HG03175 (cell line): ENCODE results near the gene SEC61A1.
A peak's percentile ranks its signal among the peaks of the same experiment; 100 is the strongest.

Experiments
- ATAC-seq: cut with Tn5 transposase; IDR thresholded peaks from one replicate; pipeline ENCODE4 v1.9.1; 2021; ENCODE audit warnings: mild to moderate bottlenecking, moderate library complexity; ENCODE audit not compliant: unreplicated experiment

SEC61A1 gene

DNA sequence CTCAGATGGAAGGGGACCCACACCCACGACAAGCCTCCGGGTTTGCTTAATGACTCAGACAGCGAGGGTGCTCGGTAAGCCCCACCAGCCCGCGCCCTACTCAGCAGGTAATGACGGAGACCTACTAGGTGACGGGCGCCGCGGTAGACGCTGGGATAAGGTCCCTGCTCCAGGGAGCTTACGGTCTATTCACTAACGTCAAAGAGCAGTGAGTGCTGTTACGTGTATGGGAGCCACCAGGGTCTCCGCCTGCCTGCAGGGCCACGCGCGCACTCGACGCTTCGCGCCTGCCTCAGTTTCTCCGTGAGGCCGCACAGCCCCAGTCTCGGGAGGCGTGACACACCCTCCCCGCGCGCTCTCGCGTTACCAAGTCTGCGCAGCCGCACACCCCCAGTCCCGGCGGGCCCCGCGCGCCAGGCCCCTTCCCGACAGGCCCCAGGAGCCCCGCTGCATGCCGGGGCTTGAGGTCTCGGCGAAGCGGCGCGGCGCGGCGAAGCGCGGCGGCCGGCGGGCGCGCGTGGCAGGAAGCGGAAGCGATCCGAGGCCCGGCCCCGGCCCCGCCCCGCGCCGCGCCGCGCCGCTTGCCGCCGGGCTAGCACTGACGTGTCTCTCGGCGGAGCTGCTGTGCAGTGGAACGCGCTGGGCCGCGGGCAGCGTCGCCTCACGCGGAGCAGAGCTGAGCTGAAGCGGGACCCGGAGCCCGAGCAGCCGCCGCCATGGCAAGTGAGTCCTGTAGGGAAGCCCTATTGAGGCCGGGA is at the start of gene SEC61A1:
Gene SEC61A1, plus strand, starts transcription at position 601 of the 758 bp plus-strand sequence. Its CDS starts 116 bp downstream, at position 717.
- peak; percentile 96 for ATAC-seq

DNA sequence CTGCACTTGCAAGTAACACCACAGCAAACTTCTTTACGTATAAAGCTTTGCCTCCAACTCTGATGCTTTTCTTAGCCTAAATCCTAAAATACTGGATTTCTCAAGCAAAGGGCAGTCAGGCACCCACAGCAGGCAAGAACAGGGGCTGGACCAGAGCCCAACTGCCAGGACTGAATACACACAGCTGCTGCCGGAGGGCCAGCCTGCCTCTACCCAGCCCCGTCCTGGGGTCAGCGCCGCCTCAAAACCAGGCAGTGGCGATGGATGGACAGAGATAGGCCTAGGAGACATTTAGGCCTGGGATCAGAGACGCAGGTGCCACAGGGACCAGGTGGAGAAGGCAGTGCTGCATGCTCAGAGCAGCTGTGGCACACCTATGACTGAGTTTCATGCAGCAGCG is 47.6 kb upstream of the SEC61A1 start:
- ATAC-seq, result no peak

DNA sequence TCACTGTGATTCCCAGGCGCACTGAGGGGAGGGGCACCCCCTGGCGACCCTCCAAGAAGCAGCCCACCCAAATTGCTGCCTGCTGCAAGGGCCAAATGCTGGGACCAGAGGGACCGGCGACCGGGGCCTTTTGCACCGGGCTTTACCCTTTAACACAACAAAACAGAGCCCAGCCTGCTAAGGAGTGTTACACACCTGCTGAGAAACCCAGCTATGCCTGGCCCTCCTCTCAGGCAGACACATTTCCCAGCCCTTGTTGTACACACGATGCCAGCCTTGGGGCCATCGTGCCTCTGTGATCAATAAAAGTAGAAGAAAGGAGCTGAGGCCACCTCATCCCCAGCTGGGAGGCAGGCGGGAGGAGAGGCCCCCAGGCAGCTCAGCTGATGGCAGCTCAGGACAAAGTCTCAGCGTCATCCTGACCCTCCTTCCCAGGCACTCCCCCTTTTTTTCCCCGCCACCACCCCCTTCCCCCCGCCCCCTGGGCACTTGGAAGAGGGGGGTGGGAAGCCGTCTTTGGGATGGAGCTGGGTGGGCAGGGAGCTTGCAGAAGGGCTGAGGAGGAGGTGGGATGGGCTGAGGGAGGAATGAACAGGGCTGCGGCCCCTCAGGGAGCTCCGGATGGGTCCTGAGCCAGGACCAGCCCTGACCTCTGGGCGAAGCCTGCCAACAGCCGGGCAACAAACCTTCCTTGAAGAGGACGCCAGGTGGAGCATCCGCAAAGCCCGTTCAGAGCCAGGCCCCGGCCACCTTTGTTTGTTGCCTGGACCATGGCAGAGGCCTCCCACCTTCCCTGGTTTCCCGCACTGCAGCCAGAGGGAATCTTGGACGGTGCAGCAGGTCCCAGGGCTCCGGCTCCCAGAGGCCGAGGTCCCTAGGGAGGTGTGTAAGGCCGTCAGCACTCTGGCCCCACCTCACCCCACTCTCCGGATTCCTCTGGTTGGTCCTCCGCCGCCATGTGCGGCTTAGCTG is 45.9 kb upstream of the SEC61A1 start:
- no peak for ATAC-seq

DNA sequence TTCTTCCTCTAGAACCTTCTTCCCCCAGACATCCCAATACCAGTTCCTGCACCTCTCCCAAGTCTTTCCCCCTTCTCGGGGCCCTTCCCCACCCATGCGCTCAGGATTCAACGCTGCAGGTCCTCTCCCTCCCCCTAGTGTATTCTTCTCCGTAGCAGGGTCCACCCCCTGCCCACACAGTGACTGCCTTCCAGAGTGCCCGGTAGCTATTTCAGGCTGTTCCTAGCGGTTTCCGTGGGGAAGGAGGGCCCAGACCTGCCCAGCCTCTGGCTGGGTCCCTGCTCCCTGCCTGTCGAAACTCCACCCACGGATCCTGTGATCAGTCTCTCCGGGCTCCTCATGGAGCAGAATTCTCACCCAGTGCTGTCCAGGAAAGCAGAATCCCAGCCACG is 45.2 kb upstream of the SEC61A1 start:
- ATAC-seq, result no peak

DNA sequence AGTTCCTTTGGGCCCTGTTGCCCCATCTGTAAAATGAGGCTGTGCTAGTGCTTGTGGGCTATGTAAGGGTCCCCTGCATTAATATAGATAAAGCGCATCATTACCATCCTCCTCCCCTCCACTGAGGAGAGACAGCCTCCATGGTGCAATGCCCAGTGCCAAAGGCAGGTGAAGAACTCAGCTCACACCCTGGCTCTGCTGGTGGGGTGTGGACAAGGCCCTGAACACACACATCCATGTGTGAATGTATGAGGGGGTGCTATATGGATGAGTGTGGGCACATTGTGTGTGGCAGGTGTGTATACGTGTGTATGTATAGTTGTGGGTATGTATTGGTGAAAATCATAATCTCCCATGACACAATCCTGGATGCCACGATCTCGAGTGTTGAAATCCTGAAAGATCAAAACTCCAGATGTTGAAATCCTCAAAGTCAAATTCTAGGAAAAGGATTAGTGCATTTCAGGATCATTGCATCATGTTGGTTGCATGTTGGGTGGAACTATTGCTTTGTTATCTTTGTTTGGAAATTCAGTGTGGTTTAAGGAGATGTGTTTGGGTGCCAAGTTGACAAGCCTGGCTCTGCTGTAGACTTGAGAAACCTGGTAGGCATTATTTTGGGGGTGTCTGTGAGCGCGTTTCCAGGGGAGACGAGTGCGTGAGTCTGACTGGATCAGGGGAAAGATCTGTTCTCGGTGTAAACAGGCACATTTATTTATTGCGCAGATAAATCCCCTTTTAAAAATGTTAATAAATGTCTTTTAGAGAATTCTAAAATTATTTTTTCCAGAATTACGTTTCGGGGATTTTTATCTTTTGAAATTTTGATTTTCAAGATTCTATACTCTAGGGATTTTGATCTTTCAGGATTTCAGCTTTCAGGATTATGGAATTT is 42.0 kb upstream of the SEC61A1 start:
- no peak for ATAC-seq

DNA sequence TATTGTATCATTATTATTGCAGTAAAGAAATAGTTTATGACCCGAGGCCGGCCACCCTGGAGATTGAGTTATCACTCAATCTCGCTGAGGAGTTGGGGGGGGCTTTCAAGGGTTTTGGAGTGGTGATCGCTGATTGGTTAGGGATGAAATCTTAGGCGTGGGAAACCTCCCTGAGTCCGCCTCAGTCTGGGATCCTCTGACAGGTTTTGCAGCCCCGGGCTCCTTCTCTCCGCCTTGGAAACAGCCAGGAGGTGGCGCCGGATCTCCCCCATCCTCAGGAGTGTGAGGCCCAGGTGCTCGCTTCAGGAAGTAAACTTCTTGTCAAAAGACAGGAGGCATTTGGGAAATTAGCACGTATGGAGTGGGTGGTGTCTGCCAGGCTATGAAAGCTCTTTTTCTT is 41.1 kb upstream of the SEC61A1 start:
- no peak for ATAC-seq

DNA sequence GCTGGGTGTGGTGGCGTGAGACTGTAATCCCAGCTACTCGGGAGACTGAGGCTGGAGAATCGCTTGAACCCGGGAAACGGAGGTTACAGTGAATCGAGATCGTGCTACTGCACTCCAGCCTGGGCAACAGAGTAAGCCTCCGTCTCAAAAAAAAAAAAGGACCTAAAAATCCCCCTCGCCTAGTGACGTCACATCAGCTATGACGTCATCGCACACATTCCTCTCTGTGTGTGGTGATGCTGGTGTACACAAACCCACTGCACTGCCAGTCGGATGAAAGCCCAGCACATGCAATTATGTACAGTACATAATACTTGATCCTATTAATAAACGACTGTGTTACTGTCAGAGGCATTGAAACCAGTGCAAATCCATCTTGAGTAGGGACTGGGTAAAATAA is 40.2 kb upstream of the SEC61A1 start:
- no peak for ATAC-seq

DNA sequence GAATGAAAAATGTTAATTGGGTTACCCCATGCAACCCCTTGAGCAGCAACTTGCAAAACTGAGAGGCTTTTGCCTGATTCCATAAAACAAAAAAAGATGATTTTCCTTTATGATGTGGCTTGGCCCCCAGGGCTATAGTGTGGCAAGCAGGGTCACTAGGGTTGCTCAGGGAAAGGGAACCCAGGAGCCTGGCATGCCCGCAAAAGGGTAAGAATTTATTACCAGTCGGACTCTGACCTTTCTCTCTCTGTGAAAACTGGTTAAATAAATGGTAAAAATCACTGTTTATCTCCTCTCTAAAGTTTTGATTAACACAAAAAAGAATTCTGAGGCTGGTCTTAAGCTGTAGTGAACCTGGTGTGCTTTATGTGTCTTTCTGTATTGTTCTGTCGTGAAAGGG is 37.7 kb upstream of the SEC61A1 start:
- no peak for ATAC-seq

DNA sequence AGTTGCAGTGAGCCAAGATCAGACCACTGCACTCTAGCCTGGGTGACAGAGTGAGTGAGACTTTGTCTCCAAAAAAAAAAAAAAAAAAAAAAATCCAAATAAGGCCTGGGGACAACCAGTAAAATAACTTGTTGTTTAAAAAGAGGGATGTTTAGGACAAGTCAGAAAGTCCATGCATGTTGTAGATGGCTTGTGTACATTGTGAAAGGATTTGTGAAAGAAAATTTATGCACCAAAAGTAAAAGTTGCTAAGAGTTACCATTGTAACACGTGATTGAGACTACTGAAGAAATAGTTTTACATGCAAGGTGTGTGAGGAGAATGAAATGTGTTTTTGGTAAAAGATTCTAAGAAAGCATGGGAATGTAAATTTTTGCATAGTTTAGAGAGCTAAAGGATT is 35.7 kb upstream of the SEC61A1 start:
- no peak for ATAC-seq

DNA sequence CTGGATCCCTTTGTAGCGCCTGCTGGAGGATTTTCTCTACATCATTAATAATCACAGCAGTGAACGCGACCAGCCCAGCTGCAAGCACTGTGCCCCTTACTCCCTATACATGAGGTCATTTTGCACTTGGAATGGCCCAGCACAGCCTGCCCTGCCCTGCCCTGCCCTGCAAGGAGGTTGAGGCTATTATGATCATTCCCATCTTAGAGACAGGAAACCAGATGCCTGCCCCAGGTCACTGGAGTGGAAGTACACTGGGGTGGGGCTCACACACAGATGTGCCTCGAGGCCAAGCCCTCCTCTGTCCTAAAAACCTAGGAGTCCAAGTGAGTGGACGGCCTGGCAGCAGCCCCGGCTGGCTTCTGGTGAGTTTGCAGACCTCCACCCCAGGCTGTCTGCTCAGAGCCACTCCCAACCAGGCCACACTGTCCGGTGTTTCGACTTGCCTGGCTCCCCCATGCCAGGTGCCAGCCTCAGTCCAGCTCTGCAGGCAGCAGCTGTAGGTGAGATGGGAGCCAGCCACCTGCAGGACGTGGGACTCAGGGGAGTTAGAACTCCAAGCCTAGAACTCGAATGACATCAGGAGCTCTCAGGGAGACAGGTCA is 30.4 kb upstream of the SEC61A1 start:
- ATAC-seq, result no peak

DNA sequence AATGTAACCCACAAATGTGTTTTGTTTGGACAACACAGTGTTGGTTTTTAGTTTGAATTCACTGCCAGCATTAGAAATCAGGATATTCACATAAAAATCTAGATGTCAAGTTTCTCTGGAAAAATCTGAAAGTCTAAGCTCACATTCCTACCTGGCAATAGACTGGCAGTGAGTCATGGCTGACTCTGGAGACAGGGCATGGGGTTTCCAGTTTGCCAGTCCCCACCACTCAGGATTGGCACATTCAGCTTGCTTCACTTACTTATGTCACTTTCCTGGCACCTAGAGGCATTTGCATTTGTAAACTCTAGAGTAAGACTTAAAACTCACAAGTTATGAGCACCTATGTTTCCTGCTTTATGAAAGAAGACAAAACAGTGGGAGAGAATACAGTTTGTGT is 19.1 kb upstream of the SEC61A1 start:
- no peak for ATAC-seq

DNA sequence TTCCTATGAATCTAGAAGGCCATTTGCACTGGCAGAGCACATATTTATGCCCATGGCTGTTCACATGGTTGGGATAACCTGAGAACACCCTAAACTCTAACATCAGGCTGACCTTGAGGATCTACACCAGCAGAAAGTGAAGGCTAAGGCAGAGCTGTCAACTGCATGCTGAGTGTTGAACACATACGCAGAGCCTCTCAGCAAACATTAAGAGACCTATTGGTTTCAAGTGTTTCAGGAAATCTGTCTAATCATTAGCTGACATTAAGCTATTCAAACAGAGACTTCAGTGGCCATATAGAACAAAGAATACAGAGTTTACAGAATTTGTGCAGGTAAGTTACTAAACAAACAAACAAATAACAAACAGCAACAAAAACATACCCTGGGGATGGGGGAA is 16.1 kb upstream of the SEC61A1 start:
- ATAC-seq, result no peak

DNA sequence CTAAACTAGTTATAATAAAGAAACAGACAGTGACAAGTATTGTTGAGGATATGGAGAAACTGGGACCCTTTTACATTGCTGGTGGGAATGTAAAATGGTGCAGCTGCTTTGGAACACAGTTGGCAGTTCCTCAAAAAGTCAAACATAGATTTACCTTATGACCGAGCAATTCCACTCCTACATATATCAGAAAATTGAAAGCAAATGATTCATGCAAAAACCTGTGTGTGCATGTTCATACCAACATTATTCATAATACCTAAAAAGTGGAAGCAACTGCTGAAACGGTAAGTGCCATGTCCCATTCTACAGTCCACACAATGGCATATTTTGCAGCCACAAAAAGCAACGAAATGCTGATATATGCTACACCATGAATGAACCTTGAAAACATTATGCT is 12.2 kb upstream of the SEC61A1 start:
- no peak for ATAC-seq

DNA sequence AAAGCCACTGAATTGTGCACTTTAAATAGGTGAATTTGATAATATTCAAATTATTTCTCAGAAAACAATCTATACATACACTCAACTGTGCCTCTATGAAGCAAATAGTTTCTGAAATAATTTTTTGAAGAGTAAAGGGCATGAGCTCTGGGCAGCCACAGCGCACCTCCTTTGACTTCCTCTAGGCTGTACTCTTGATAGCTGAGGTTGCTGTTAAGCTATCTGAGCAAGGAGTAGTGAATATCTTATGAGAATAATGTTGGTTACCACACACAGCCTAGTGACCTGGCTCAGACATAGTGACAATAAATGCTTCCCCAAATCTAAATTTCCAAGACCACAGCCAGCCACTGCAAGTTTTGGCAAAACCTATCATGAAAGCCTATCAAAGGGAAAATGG is 11.6 kb upstream of the SEC61A1 start:
- ATAC-seq, result no peak

DNA sequence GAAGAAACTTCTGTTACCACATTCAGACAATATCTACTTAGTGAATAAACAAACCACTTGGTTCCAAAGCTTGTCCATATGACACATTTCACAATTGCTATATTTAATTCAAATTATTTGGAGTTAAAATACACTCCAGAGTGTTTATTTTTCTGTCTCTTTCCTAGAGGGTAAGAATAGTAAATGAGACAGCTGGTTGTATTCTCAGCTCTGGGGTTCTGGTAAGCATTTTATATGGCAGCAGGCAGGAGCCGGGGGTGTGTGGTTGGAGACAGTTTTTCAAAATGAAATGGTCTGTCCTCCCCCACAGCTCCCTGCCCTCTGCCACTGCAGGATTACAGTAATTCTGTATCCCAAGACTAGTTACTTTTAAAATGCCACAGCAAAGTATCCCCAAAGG is 10.9 kb upstream of the SEC61A1 start:
- no peak for ATAC-seq

DNA sequence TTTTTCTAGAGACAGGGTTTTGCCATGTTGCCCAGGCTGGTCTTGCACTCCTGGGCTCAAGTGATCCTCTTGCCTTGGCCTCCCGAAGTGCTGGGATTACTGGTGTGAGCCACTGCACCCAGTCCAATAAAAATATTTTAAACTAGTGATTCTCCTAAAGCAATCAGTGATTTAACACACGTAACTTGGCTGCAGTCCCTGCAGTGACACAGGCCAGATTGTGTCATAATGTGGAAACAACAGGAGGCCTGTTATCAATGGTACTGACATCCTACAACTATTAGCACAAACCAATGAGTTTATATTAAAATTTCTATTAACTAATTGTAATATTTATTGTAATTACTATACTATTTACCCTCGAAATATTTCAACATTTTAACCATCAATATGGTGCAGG is 1.6 kb upstream of the SEC61A1 start:
- no peak for ATAC-seq

DNA sequence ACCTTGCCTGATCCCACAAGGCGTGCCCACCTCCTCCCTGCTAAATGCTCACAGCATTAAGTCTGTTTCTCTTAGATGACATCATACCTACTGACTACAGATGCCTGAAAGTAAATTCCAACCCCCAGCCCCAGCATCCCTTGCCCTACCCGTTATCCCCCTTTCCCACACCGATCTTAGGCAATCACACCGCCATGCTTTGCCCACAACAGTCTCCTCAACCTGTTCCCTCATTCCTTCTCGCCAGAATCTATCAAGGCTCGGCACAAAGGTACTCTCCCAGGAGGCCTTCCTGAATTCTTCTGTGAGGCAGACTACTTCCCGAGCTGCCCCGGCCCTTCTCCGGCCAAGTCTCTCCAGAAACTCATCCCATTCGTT is 789 bp upstream of the SEC61A1 start:
- ATAC-seq, result no peak

DNA sequence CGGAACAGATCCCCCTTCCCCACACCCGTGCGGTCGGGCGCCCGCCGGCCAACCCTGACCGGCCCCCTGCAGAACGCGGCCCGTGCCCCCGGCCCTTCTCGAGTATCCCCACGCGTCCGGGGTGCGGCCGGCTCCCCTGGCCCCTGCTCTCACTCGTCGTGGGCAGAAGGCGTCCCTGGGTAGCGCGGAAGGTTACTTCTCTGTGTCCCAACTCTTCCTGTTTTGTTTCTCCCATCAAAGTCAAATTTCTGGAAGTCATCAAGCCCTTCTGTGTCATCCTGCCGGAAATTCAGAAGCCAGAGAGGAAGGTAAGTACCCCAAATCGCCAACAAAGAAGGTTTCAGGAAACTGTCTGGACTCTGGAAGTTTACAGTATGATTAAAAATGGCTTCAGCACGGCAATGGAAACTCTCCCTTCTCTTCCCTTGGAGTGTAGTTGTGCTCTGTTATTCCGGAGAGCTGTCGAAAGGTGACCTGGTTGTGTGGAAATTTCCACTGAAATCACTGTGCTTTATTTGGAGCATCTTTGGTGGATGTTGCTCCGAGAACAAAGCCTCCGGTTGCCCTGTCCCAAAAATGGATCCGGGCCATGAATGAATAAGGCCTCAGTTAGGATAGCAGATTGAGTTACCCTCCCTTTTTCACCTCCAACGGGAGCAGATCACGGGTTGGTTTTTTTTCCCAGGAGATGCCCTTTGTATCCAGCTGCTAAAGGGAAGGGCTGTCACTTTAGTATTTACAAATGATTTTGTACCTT is 536 bp downstream of the SEC61A1 start:
- no peak for ATAC-seq

DNA sequence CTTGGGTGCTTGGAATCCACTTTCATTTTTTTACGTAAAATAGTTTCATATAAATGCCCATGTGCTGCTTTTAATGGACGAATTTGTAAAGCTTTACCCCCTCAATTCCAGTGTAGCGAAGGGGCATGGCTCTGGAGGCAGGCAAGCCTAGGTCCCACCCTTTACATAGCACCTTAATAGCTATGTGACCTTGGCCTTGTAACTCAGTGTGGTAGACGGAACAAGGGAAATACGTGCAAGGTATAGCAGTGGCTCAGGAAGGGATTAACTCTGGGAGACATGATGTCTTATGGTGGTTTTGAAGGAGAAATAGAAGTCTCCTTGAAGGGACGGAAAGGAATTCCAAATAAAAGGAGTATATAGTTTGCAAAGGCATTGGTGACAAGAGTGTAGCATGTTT is 1.4 kb downstream of the SEC61A1 start:
- ATAC-seq, result no peak

DNA sequence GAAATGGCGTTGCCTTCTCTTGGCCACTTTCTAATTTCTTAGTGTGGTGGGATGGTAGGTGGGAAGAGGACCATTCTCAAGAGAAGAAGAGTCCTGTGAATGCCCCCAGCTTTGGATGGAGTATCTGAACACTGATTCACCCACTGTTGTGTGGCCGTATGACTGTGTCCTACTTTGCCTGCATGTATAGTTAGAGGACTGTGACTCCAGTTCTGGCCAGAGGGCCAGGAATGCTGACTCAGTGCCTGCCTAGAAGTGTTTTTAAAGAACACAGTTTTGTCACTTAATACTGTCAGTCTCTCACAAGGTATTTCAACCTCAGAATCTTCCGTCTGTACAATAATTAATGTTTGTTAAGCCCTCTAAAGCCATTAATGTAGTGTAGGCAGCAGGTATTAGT is 2.1 kb downstream of the SEC61A1 start:
- ATAC-seq, result no peak
